ENCODE data around the gene TCEAL9.
"Not testable (repeated sequence)": the region's sequence is repeated elsewhere in the genome, so short reads cannot be mapped to it uniquely, and the experiment has no call there.

Gene TCEAL9

GRCh38 chrX:103356130-103356798, at the start of gene TCEAL9:
TCEAL9 (plus strand) TSS chrX:103356506; CDS start chrX:103357685, 1,179 bp downstream.
- no peak for DNase-seq
- in situ Hi-C loops (cut with MboI; ENCODE audit: low pct_unique_long_range_greater_than_20kb, low sequenced_read_pairs) = no loop called here

GRCh38 chrX:103309860-103310554, 46.3 kb upstream of the TCEAL9 start:
- in situ Hi-C loops (cut with MboI; ENCODE audit: low pct_unique_long_range_greater_than_20kb, low sequenced_read_pairs) = no loop called here
- no peak for DNase-seq

GRCh38 chrX:103310555-103311398, 45.5 kb upstream of the TCEAL9 start, which contains the start of gene BEX2:
BEX2 (minus strand) TSS chrX:103310990; CDS start chrX:103309976, 1,014 bp downstream.
- in situ Hi-C loops (cut with MboI; ENCODE audit: low pct_unique_long_range_greater_than_20kb, low sequenced_read_pairs) = no loop called here

GRCh38 chrX:103311399-103311780, 44.9 kb upstream of the TCEAL9 start:
- in situ Hi-C loops (cut with MboI; ENCODE audit: low pct_unique_long_range_greater_than_20kb, low sequenced_read_pairs) = no loop called here
- no peak for DNase-seq

More at GRCh38 chrX:103310555-103311398, 45.5 kb upstream of the TCEAL9 start, which contains the start of gene BEX2:
- no peak for DNase-seq

- in situ Hi-C loops (cut with MboI; ENCODE audit: low pct_unique_long_range_greater_than_20kb, low sequenced_read_pairs) = no loop called here
- no peak for DNase-seq
Observed at GRCh38 chrX:103329991-103330390, 26.3 kb upstream of the TCEAL9 start, which contains the start of gene TCEAL7. TCEAL7 (plus strand) TSS chrX:103330239; CDS start chrX:103331404, 1,165 bp downstream.

GRCh38 chrX:103330681-103331288, 25.5 kb upstream of the TCEAL9 start:
- no peak for DNase-seq
- in situ Hi-C loops (cut with MboI; ENCODE audit: low pct_unique_long_range_greater_than_20kb, low sequenced_read_pairs) = no loop called here

- DNase-seq = no peak
- in situ Hi-C loops (cut with MboI; ENCODE audit: low pct_unique_long_range_greater_than_20kb, low sequenced_read_pairs) = no loop called here
Observed at GRCh38 chrX:103338663-103339062, 17.6 kb upstream of the TCEAL9 start.

- peak; percentile 51 for DNase-seq
- in situ Hi-C loops (cut with MboI; ENCODE audit: low pct_unique_long_range_greater_than_20kb, low sequenced_read_pairs) = no loop called here
Observed at GRCh38 chrX:103343105-103343504, 13.2 kb upstream of the TCEAL9 start.

GRCh38 chrX:103344606-103345005, 11.7 kb upstream of the TCEAL9 start:
- peak; percentile 4 for DNase-seq
- in situ Hi-C loops (cut with MboI; ENCODE audit: low pct_unique_long_range_greater_than_20kb, low sequenced_read_pairs) = no loop called here

- in situ Hi-C loops (cut with MboI; ENCODE audit: low pct_unique_long_range_greater_than_20kb, low sequenced_read_pairs) = no loop called here
- DNase-seq = no peak
Observed at GRCh38 chrX:103347682-103348397, 8.5 kb upstream of the TCEAL9 start.

GRCh38 chrX:103356858-103357257, 552 bp downstream of the TCEAL9 start:
- no peak for DNase-seq
- in situ Hi-C loops (cut with MboI; ENCODE audit: low pct_unique_long_range_greater_than_20kb, low sequenced_read_pairs) = no loop called here

- no peak for DNase-seq
- in situ Hi-C loops (cut with MboI; ENCODE audit: low pct_unique_long_range_greater_than_20kb, low sequenced_read_pairs) = no loop called here
Observed at GRCh38 chrX:103357871-103358270, 1.6 kb downstream of the TCEAL9 start.

GRCh38 chrX:103359605-103360004, 3.3 kb downstream of the TCEAL9 start:
- in situ Hi-C loops (cut with MboI; ENCODE audit: low pct_unique_long_range_greater_than_20kb, low sequenced_read_pairs); DNase-seq: not testable (repeated sequence)

- in situ Hi-C loops (cut with MboI; ENCODE audit: low pct_unique_long_range_greater_than_20kb, low sequenced_read_pairs) = no loop called here
- DNase-seq = no peak
Observed at GRCh38 chrX:103360092-103360491, 3.8 kb downstream of the TCEAL9 start.

GRCh38 chrX:103360916-103361315, 4.6 kb downstream of the TCEAL9 start:
- in situ Hi-C loops (cut with MboI; ENCODE audit: low pct_unique_long_range_greater_than_20kb, low sequenced_read_pairs) = no loop called here

GRCh38 chrX:103361798-103362197, 5.5 kb downstream of the TCEAL9 start:
- in situ Hi-C loops (cut with MboI; ENCODE audit: low pct_unique_long_range_greater_than_20kb, low sequenced_read_pairs) = no loop called here
- no peak for DNase-seq

More at GRCh38 chrX:103360916-103361315, 4.6 kb downstream of the TCEAL9 start:
- DNase-seq = no peak

GRCh38 chrX:103362474-103362873, 6.2 kb downstream of the TCEAL9 start:
- in situ Hi-C loops (cut with MboI; ENCODE audit: low pct_unique_long_range_greater_than_20kb, low sequenced_read_pairs) = no loop called here
- no peak for DNase-seq

- in situ Hi-C loops (cut with MboI; ENCODE audit: low pct_unique_long_range_greater_than_20kb, low sequenced_read_pairs) = no loop called here
Observed at GRCh38 chrX:103363046-103363445, 6.7 kb downstream of the TCEAL9 start.

GRCh38 chrX:103367502-103367901, 11.2 kb downstream of the TCEAL9 start:
- in situ Hi-C loops (cut with MboI; ENCODE audit: low pct_unique_long_range_greater_than_20kb, low sequenced_read_pairs) = no loop called here
- no peak for DNase-seq

More at GRCh38 chrX:103363046-103363445, 6.7 kb downstream of the TCEAL9 start:
- no peak for DNase-seq
